Activated B cell treated with CpG ODN at 0.5 μM for 24 hours (primary cell): ENCODE data around the gene B3GAT1. TPM values are rescaled to one million over a fixed set of nuclear protein-coding genes. Genes with fewer than 3 reads are reported as not detected.

Experiments
- ATAC-seq: fragments of 200-7000 bp; cut with Tn5 transposase; one replicate; pipeline ENCODE4 v1.10.0; 2021; ENCODE audit warnings: low read depth, mild to moderate bottlenecking, moderate library complexity
- CTCF ChIA-PET: fragments of 350-600 bp; sonication (Branson Sonifier 250); formaldehyde crosslinking; loops from one replicate; lab custom pipeline; 2021; ENCODE audit warnings: antibody characterized with exemption; lab: Charles Lee
- POLR2A ChIA-PET: fragments of 350-600 bp; sonication (Branson Sonifier 250); formaldehyde crosslinking; loops from one replicate; lab custom pipeline; 2021; ENCODE audit warnings: antibody characterized with exemption; lab: Charles Lee
- DNase-seq: peaks from one replicate; pipeline ENCODE4 v3.0.0; 2022
- H3K27ac Mint-ChIP-seq: one replicate; pipeline ENCODE4 v1.8.0; 2020; ENCODE audit warnings: mixed read lengths
- H3K27me3 Mint-ChIP-seq: one replicate; pipeline ENCODE4 v1.8.0; 2021; ENCODE audit warnings: mixed read lengths
- H3K36me3 Mint-ChIP-seq: one replicate; pipeline ENCODE4 v1.8.0; 2021; ENCODE audit warnings: low read depth, mixed read lengths
- H3K4me1 Mint-ChIP-seq: one replicate; pipeline ENCODE4 v1.8.0; 2021; ENCODE audit warnings: mixed read lengths
- H3K4me3 Mint-ChIP-seq: one replicate; pipeline ENCODE4 v1.8.0; 2020; ENCODE audit warnings: mild to moderate bottlenecking, mixed read lengths
- H3K9me3 Mint-ChIP-seq: one replicate; pipeline ENCODE4 v1.8.0; 2020; ENCODE audit warnings: mixed read lengths
- intact Hi-C: fragments of 100-400 bp; cut with micrococcal nuclease; formaldehyde crosslinking; loops from one replicate; pipeline ENCODE4 v1.15.1; 2024
- total RNA-seq: library from RNA; stranded (reverse); gene quantifications from 2 replicates; pipeline ENCODE4 v1.2.3, GENCODE V29; 2022
- TF ChIP-seq, protein P1 (sequence below): fragments of 200-600 bp; IDR thresholded peaks from one replicate; pipeline ENCODE4 v1.8.0; 2022; ENCODE audit warnings: antibody characterized with exemption, mild to moderate bottlenecking

The B3GAT1 gene
- total RNA-seq, 1 donor from 2014 or later = not detected

DNA sequence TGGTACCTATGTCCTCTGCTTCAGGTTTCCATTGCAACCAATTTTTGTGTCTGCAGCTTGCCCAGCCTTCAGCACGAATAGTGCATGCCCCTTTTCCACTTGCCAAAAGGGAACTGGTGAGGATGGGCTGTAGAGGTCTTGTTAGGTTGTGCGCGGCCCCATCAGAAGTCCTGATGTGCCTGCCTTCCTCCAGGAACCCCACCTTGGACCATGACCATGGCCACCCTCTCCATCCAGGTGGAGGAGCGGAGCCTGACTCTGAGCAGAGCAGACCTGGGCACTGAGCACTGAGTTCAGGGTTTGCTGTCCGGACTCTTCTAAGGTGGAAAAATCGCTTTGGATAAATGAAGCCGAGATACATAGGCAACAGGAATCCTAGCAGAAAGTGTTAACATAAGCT, 73.4 kb downstream of the B3GAT1 start:
- H3K36me3 Mint-ChIP-seq = no peaks in the 10 kb centered on the region
- peaks cover 13% of the 10 kb centered on the region for H3K27me3 Mint-ChIP-seq
- TF ChIP-seq, protein P1, sequence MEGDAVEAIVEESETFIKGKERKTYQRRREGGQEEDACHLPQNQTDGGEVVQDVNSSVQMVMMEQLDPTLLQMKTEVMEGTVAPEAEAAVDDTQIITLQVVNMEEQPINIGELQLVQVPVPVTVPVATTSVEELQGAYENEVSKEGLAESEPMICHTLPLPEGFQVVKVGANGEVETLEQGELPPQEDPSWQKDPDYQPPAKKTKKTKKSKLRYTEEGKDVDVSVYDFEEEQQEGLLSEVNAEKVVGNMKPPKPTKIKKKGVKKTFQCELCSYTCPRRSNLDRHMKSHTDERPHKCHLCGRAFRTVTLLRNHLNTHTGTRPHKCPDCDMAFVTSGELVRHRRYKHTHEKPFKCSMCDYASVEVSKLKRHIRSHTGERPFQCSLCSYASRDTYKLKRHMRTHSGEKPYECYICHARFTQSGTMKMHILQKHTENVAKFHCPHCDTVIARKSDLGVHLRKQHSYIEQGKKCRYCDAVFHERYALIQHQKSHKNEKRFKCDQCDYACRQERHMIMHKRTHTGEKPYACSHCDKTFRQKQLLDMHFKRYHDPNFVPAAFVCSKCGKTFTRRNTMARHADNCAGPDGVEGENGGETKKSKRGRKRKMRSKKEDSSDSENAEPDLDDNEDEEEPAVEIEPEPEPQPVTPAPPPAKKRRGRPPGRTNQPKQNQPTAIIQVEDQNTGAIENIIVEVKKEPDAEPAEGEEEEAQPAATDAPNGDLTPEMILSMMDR = no peak
- no peaks in the 10 kb centered on the region for H3K9me3 Mint-ChIP-seq
- ATAC-seq (no peak), DNase-seq (no peak)
- CTCF ChIA-PET = no interaction called here
- no peak overlapping the region for H3K4me3 Mint-ChIP-seq
- POLR2A ChIA-PET = no interaction called here
- H3K4me1 Mint-ChIP-seq = no peaks in the 10 kb centered on the region
- no peak overlapping the region for H3K27ac Mint-ChIP-seq
- intact Hi-C loops = no loop called here

DNA sequence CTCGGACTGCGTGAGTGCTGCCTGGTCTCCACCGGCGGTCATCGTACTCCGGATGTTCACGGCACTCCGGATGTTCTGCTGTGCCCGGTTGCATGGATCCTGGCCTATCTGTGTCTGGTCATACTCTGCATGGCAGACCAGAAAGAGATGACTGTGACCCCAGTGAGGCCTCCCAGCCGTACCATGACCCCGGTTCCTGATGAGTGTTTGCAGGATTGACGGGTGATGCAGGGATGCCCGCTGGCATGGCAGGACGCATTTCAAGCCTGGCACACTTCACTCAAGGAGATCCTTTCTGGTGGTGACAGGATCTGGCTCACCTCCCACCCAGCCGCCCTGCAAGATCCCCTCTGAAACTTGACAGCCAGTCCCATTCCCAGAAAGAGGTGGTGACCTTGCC, 74.0 kb downstream of the B3GAT1 start:
- Mint-ChIP-seq H3K4me3 (no peak overlapping the region), H3K27me3 (peaks cover 19% of the 10 kb centered on the region), H3K9me3 (no peaks in the 10 kb centered on the region), H3K4me1 (no peaks in the 10 kb centered on the region), H3K36me3 (no peaks in the 10 kb centered on the region), H3K27ac (no peak overlapping the region)
- POLR2A ChIA-PET = no interaction called here
- intact Hi-C loops = no loop called here
- no peak for DNase-seq
- no peak for ATAC-seq
- TF ChIP-seq, protein P1 = no peak
- CTCF ChIA-PET = no interaction called here

GRCh38 chr11:134337051-134337450, 75.0 kb downstream of the B3GAT1 start:
- intact Hi-C loops = no loop called here
- ATAC-seq (no peak), DNase-seq (no peak)
- ChIA-PET CTCF (no interaction called here), POLR2A (no interaction called here)
- Mint-ChIP-seq H3K9me3 (no peaks in the 10 kb centered on the region), H3K4me1 (peaks cover 4% of the 10 kb centered on the region), H3K27ac (no peak overlapping the region), H3K36me3 (no peaks in the 10 kb centered on the region), H3K27me3 (peaks cover 26% of the 10 kb centered on the region), H3K4me3 (no peak overlapping the region)
- TF ChIP-seq, protein P1 = no peak

GRCh38 chr11:134334796-134335571, 77.1 kb downstream of the B3GAT1 start:
- H3K36me3 Mint-ChIP-seq = no peaks in the 10 kb centered on the region
- peaks cover 9% of the 10 kb centered on the region for H3K4me1 Mint-ChIP-seq
- peaks cover 38% of the 10 kb centered on the region for H3K27me3 Mint-ChIP-seq

DNA sequence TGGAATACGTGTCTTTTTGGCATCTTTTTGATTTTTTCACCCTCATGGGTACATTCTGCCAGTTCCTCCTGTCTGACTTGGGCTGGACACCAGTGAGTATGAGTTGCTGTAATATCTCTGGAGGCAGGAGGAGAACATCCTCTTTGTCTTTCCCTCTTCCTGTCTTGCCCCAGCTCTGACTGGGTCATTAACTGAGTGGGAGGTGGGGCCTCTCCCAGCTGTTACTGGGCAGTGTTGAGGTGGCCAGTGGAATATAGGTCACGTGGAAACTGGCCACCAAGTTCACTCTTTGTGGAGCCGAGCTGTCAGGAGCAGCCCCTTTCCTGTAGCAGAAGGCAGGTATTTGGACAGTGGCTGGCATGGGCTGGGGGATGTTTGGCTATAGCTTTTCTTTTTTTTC, 78.1 kb downstream of the B3GAT1 start:
- TF ChIP-seq, protein P1 = no peak
- CTCF ChIA-PET = no interaction called here
- ATAC-seq = no peak

More at GRCh38 chr11:134334796-134335571, 77.1 kb downstream of the B3GAT1 start:
- H3K4me3 Mint-ChIP-seq = no peak overlapping the region
- H3K27ac Mint-ChIP-seq = no peak overlapping the region
- CTCF ChIA-PET = no interaction called here
- no peak for ATAC-seq
- no peak for DNase-seq
- TF ChIP-seq, protein P1 = no peak
- POLR2A ChIA-PET = interaction anchor here (1.1 kb wide), 1 partner anchor 111 kb away, joined by 3 read pairs; the partner anchor contains the start of gene VPS26B
- intact Hi-C loops = loop anchor here (5.0 kb wide), 1 partner anchor 58 kb away; the partner anchor contains the start of gene GLB1L3
- no peaks in the 10 kb centered on the region for H3K9me3 Mint-ChIP-seq

More for the DNA sequence above, 78.1 kb downstream of the B3GAT1 start:
- Mint-ChIP-seq H3K9me3 (no peaks in the 10 kb centered on the region), H3K4me1 (peaks cover 9% of the 10 kb centered on the region), H3K27me3 (peaks cover 42% of the 10 kb centered on the region), H3K4me3 (no peak overlapping the region), H3K36me3 (no peaks in the 10 kb centered on the region), H3K27ac (no peak overlapping the region)
- POLR2A ChIA-PET = interaction anchor here (1.1 kb wide), 1 partner anchor 109 kb away, joined by 3 read pairs; the partner anchor contains the start of gene VPS26B
- no peak for DNase-seq
- intact Hi-C loops = loop anchor here (5.0 kb wide), 1 partner anchor 57 kb away; the partner anchor contains the start of gene GLB1L3
